HG03066 (cell line): ENCODE results near the gene USP24.
"Not testable (repeated sequence)": the region's sequence is repeated elsewhere in the genome, so short reads cannot be mapped to it uniquely, and the experiment has no call there.

ENCODE experiments used
- ATAC-seq: cut with Tn5 transposase; IDR thresholded peaks from one replicate; pipeline ENCODE4 v1.9.1; 2021; ENCODE audit warnings: low read depth; ENCODE audit not compliant: unreplicated experiment

Gene USP24

DNA sequence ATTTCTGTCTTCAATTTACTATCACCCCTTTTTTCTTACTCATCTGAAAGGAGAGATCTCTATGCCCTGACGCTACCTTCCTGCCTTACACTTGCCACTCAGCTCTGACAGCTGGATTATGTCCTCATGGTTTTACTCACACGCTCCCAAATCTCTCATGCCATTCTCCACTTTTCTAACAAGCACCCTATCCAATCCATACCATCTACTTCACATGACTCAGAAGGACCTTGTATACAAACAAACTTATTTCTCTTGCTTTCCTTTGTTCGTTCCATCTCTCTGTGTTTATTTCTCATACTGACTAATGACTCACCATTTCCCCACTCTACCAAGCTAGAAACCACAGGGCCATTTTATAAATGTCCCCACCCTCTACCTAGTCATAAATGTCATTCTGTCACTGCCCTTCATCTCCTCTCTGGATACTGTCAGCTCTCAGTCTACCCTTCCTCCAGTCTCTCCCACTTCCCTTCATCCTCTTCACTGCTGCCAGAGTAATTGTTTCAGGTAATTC, 87.3 kb downstream of the USP24 start:
- no peak for ATAC-seq

GRCh38 chr1:55124470-55124869, 90.7 kb downstream of the USP24 start:
- ATAC-seq, result no peak

DNA sequence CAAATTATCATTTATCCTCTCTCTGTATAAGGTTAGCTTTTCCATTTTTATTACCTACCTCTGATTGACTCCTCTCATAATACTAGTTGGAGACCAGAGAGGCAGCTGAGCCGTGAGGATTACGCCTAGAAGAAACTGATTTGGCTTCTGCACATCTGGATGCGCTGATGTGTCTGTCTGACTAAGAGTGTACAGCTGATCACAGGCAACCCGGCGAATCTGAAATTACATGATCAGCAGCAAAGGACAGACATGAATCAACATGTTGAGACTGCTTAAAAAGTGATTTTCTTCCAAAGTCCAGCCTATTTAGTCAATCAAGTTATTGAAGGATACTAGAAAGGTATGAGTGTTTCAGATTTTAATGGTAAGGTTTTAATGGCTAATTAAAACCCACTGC, 94.6 kb downstream of the USP24 start:
- no peak for ATAC-seq

DNA sequence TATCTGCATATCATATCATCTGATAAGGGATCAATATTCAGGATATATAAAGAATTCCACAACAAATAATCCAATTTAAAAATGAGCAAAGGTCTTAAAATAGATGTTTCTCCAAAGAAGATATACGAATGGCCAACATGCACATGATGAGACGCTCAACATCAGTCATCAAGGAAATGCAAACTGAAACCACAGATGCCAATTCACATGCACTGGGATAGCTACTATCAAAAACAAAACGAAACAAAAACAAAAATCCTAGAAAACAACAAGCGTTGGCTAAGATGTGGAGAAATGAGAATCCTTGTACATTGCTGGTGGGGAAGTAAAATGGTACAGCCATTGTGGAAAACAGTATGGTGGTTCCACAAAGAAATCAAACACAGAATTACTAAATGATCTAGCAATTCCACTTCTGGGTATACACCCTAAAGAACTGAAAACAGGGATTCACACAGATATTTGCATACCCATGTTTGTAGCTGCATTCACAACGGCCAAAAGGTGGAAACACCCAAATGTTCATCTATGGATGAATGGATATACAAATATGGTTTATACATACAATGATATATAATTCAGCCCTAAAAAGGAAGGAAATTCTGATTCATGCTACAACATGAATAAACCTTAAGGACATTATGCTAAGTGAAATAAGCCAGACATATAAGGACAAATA, 96.4 kb downstream of the USP24 start:
- ATAC-seq, result no peak

DNA sequence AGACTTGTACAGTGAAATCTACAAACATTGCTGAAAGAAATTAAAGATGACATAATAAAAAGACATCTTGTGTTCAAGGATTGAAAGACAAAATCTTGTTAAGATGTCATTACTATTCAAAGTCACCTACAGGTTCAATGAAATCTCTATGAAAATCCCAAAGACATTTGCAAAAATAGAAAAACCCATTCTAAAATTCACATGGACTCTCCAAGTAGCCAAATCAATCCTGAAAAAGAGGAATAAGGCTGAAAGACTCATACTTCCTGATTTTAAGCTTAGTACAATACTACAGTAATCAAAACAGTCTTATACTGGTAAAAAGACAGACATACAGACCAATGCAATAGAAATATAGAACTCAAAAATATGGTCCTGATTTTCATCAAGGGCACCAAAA, 97.2 kb downstream of the USP24 start:
- ATAC-seq, result no peak

DNA sequence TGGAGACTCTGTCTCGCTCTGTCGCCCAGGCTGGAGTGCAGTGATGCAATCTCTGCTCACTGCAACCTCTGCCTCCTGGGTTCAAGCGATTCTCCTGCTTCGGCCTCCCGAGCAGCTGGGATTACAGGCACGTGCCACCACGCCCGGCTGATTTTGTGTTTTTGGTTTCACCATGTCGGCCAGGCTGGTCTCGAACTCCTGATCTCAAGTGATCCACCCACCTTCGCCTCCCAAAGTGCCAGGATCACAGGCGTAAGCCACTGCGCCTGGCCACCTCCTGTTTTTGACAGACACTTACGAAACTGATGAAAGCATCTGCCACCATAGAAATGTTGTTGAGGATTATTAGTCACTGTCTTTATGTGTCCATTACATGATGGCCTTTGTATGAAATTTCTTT, 106.2 kb downstream of the USP24 start:
- ATAC-seq, result not testable (repeated sequence)

DNA sequence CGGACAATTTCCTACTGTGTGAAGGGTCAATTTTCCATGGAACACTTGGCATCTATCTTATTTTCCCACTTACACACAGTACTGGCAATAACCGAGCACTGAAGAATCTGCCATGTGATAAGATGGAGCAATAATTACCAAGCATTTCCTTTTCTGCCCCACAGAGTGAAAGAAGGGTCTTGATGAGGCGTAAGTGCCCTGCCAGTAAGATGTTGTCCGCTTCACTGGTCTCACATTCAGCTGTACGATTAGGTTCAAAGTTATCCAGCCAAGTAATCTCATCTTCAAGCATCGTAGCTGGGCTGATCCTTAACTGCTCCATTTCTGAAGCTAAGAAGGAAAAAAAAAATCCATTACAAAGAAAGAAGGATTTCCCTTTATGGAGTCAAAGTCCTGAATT, 108.1 kb downstream of the USP24 start:
- ATAC-seq, result no peak

- no peak for ATAC-seq
These were observed 111.3 kb downstream of the USP24 start for GRCh38 chr1:55103891-55104290.

DNA sequence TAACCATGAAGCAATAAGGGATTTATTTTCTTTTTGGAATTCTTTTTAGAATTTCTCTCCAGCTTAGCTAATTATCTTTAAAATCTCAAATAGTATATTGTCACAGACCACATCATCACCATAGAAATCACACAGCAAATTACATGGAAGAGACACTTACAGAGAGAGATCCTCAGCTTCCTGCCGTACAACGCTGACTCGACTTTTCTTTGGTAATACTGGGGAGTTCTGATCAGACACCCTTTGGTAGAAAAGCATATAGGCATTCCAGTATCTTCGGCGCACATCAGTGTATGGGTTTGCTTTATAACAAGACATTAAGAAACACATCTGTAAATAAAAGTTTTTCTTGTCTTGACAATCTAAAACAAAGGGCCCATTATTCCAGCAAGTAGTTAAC, 120.1 kb downstream of the USP24 start:
- ATAC-seq, result no peak

GRCh38 chr1:55092475-55092874, 122.7 kb downstream of the USP24 start:
- ATAC-seq, result no peak

DNA sequence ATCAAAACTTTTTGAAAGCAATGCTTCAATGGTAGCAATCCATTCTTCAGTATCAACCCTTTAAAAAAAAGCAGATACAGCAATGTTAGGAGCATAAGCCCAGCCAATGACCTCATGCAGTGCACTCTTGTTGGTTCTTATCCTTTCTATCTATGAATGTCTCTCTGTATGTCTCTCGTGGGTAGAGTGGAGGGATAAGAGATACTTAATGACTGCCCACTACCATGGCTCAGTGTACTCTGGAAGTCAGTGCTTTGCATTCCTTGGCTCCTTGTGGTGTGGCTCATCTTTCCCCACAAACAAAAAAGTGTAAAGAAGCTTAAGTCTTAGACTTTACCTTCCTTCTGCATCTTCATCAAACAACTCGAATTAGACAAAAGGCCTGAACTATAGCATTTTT, 125.5 kb downstream of the USP24 start:
- ATAC-seq, result no peak

GRCh38 chr1:55088413-55088812, 126.8 kb downstream of the USP24 start:
- no peak for ATAC-seq

DNA sequence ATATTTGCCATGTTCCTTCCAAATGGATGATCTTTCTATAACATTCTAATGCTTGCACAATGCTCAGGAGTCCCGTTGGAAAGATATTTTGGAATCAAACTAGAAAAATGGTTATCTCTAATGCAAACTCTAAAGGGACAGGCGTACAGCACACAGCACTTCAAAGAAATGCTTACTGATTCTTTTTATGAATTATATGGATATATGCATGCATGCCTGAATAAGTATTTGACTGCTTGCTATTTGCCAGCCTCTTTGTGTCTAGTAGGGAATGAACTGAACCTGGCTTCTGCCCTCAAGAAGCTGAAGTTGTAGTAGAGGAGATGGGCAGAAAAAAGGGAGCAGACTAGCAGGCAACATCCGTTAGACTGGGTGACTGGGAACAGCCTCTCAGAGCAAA, 127.7 kb downstream of the USP24 start:
- ATAC-seq, result no peak

GRCh38 chr1:55084257-55084656, 130.9 kb downstream of the USP24 start:
- ATAC-seq, result no peak

GRCh38 chr1:55081905-55082296, 133.3 kb downstream of the USP24 start:
- no peak for ATAC-seq

DNA sequence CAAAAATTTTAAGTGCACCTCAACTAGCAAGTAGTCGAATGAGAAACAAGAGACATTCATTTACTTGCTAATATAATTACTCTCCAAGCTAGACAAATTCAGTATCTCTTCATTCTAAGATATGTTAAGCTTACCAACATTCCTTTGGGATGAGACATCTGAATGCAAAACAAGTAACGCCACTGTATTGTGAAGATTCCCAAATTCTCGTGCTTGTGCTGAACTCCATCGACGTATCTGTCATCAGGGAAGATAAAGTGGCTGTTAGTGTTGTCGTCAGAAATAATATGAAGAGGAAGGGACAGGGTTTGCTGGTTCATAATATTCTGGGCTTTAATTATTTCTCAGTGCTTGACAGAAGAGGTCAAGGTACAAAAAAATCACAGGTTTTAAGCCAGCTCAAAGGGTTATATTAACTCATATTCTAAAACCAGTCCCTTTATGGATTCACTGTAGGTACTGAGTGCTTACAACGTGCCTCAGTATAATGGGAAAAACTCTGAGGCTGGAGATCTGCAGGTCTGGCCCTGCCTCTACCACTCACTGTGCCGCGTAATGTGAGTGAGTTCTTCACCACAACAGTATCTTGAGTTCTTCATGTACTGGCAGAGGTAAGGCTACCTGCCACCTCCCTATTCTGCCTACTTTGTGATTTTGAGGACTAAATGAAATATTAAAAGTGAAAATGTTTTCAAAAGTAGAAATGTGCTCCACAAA, 133.8 kb downstream of the USP24 start:
- no peak for ATAC-seq

DNA sequence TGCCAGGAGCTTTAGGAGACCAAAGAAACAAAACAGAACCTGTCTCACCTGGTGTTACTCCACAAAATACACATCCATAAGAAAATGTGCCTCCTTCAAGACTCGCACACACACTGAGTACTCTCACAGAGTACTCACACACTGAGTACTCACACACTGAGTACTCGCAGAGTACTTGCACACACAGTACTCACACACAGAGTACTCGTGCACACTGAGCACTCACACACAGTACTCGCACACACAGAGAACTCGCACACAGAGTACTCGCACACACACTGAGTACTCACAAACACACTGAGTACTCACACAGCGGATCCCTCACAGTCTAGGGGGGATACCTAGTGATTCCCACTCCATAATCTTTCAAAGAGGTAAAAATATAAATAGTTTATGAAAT, 135.5 kb downstream of the USP24 start:
- ATAC-seq, result no peak

- no peak for ATAC-seq
These were observed 136.7 kb downstream of the USP24 start for GRCh38 chr1:55078470-55078869.

GRCh38 chr1:55076356-55076755, 138.8 kb downstream of the USP24 start:
- no peak for ATAC-seq

GRCh38 chr1:55074455-55074854, 140.7 kb downstream of the USP24 start:
- ATAC-seq, result no peak

DNA sequence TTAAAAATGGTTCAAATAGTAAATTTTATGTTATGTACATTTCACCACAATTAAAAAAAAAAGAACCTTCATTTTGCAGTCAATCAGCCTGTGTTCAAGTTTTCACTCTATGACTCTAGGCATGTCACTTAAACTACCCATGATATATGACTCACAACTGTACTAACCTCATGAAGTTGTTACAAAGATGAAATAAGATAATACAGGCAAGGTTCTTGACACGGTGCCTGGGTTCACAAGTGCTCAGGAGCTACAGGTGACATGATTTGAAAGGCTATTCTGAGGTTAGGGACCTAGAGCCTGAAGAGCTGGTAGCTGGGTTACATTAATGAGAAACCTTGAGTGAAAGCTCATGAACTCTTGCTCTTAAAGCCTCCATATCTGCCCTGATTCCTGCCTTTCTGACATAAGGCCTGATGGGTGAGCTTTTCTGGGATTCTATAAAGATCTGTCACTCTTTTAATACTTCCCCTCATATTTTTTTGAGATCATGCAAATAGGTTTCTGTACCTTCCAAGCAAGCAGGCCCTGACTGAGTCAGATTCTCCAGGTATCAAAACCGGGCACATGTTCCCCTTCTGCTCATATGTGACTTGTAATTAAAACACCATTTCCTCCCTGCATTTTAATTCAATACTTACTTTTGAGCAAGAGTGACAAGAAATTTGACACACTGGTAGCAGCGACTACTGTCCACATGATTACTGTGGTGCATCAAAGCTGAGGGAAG, 141.8 kb downstream of the USP24 start:
- ATAC-seq, result no peak

DNA sequence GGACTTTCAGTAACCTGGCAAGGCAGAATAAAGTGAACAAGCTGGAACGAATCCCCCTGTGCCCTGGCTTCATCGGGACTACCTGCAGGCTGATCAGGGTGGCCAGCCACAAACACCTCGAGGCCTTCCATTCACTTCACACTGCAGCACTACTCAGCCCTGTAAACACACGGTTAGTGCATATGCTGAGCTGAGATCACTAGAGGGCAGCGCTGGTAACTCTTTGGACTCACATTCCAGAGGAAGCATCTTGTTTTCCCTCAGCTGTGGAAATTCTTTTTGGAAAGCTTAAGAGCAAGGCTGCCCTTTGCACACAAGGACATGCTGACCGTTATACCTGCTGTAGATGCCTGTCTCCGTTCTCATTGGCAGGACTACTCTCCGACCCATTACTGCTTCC, 143.7 kb downstream of the USP24 start:
- ATAC-seq, result no peak
